ENCODE data around the gene MTFP1.

- TF ChIP-seq CTCF (IDR thresholded peaks at IDR 0.05), result no peak
- no peak for TF ChIP-seq POLR2A (IDR thresholded peaks at IDR 0.05)
These were observed 48.6 kb downstream of the MTFP1 start for GRCh38 chr22:30474121-30474520.

Data from lower leg skin (tissue), 3 donors.